HepG2 (cell line): ENCODE measurements around the gene TSGA10. TPM values are rescaled to one million over a fixed set of nuclear protein-coding genes. Genes with fewer than 3 reads are reported as not detected.

Experiments used
- BATF2 ChIP-seq: sonication (generic); formaldehyde crosslinking; IDR thresholded peaks from 2 replicates; pipeline ENCODE4 v1.8.0; 2022; ENCODE audit warnings: mild to moderate bottlenecking, missing genetic modification reagents, moderate library complexity
- CAMTA2 ChIP-seq: sonication (generic); formaldehyde crosslinking; IDR thresholded peaks from 2 replicates; pipeline ENCODE4 v1.4.0; 2020; ENCODE audit warnings: mild to moderate bottlenecking, missing genetic modification reagents, borderline replicate concordance
- FOXA3 ChIP-seq: IDR thresholded peaks from 2 replicates; pipeline ENCODE4 v1.6.1; 2016; ENCODE audit warnings: missing genetic modification reagents, missing compliant biosample characterization
- GMEB2 ChIP-seq: IDR thresholded peaks from 2 replicates; pipeline ENCODE4 v1.6.1; 2016; ENCODE audit warnings: missing biosample characterization, missing genetic modification reagents, low read depth
- MATR3 ChIP-seq: sonication (generic); formaldehyde crosslinking; IDR thresholded peaks from 2 replicates; pipeline ENCODE4 v1.4.0; 2020; ENCODE audit warnings: missing genetic modification reagents
- NAIF1 ChIP-seq: sonication (generic); formaldehyde crosslinking; IDR thresholded peaks from 2 replicates; pipeline ENCODE4 v1.5.0; 2020; ENCODE audit warnings: mild to moderate bottlenecking, missing genetic modification reagents, borderline replicate concordance
- PITX1 ChIP-seq: sonication (generic); formaldehyde crosslinking; IDR thresholded peaks from 2 replicates; pipeline ENCODE4 v1.5.1; 2020; ENCODE audit warnings: mild to moderate bottlenecking, missing genetic modification reagents
- RCOR2 ChIP-seq: IDR thresholded peaks from 2 replicates; pipeline ENCODE4 v1.6.1; 2016; ENCODE audit warnings: missing biosample characterization, missing genetic modification reagents
- TERF1 ChIP-seq: sonication (generic); formaldehyde crosslinking; IDR thresholded peaks from 2 replicates; pipeline ENCODE4 v1.8.0; 2022; ENCODE audit warnings: mild to moderate bottlenecking, missing genetic modification reagents, moderate library complexity
- THAP11 ChIP-seq: IDR thresholded peaks from 2 replicates; pipeline ENCODE4 v1.6.1; 2016; ENCODE audit warnings: missing biosample characterization, missing genetic modification reagents
- ZKSCAN5 ChIP-seq: sonication (generic); formaldehyde crosslinking; IDR thresholded peaks from 2 replicates; pipeline ENCODE4 v1.5.1; 2020; ENCODE audit warnings: mild to moderate bottlenecking, missing genetic modification reagents
- ZNF281 ChIP-seq: sonication (generic); formaldehyde crosslinking; IDR thresholded peaks from 2 replicates; pipeline ENCODE4 v1.4.0; 2020; ENCODE audit warnings: missing genetic modification reagents, borderline replicate concordance
- ZNF329 ChIP-seq: sonication (generic); formaldehyde crosslinking; IDR thresholded peaks from 2 replicates; pipeline ENCODE4 v1.9.0; 2021; ENCODE audit warnings: low read depth, mild to moderate bottlenecking, missing genetic modification reagents
- ZNF331 ChIP-seq: sonication (generic); formaldehyde crosslinking; IDR thresholded peaks from 2 replicates; pipeline ENCODE4 v1.4.0; 2020; ENCODE audit warnings: missing genetic modification reagents
- ZNF569 ChIP-seq: sonication (generic); formaldehyde crosslinking; IDR thresholded peaks from 2 replicates; pipeline ENCODE4 v1.5.0; 2020; ENCODE audit warnings: mild to moderate bottlenecking, missing genetic modification reagents, moderate library complexity, borderline replicate concordance
- ZNF710 ChIP-seq: sonication (generic); formaldehyde crosslinking; IDR thresholded peaks from 2 replicates; pipeline ENCODE4 v1.5.0; 2020; ENCODE audit warnings: mild to moderate bottlenecking, missing genetic modification reagents, borderline replicate concordance
- ZNF747 ChIP-seq: sonication (generic); formaldehyde crosslinking; IDR thresholded peaks from 2 replicates; pipeline ENCODE4 v1.8.1; 2023; ENCODE audit warnings: missing genetic modification reagents, mild to moderate bottlenecking, borderline replicate concordance
- ZNF772 ChIP-seq: sonication (generic); formaldehyde crosslinking; IDR thresholded peaks from 2 replicates; pipeline ENCODE4 v1.5.0; 2020; ENCODE audit warnings: mild to moderate bottlenecking, missing genetic modification reagents
- ZNF816 ChIP-seq: sonication (generic); formaldehyde crosslinking; IDR thresholded peaks from 2 replicates; pipeline ENCODE4 v1.8.0; 2022; ENCODE audit warnings: missing genetic modification reagents, mild to moderate bottlenecking, borderline replicate concordance
- ZSCAN21 ChIP-seq: sonication (generic); formaldehyde crosslinking; IDR thresholded peaks from 2 replicates; pipeline ENCODE4 v1.8.0; 2022; ENCODE audit warnings: mild to moderate bottlenecking, missing genetic modification reagents, moderate library complexity, borderline replicate concordance
- polyA plus RNA-seq, 8 experiments: library from polyadenylated mRNA; depleted of rRNA in 3 of 8; stranded (reverse) in 7 of 8; unstranded in 1 of 8; fragments of >200 nt; fragmentation: Illumina TruSeq in 4 of 8; extraction: Trizol in 4 of 8; gene quantifications; 2 replicates each; pipeline versions ENCODE4 v1.2.1 to v1.2.3, GENCODE V29; 2011 to 2016; ENCODE audit warnings: low read depth in 4 of 8, missing spikeins in 1 of 8, mixed read lengths in 1 of 8; ENCODE audit not compliant: insufficient read depth in 1 of 8
- total RNA-seq, 5 experiments: library from RNA; depleted of rRNA; stranded (reverse); fragments of >200 nt; fragmentation: Illumina TruSeq; extraction: Trizol; gene quantifications; 2 replicates each; pipeline ENCODE4 v1.2.3, GENCODE V29; 2016; ENCODE audit warnings: low read depth in 1 of 5

The TSGA10 gene
- total and polyA plus RNA-seq, 2 of the 13 experiments (the other 11 are each of a cell fraction or from before 2014, with no cell fraction given), result 4.7 to 13.1 TPM

- TF ChIP-seq GMEB2 (CRISPR knock-in tag) (peak; percentile 75), ZNF329 (CRISPR knock-in tag) (0 out of 2 replicates have a peak, but pooled peaks have one; percentile 54), BATF2 (0 out of 2 replicates have a peak, but pooled peaks have one; percentile 52), ZSCAN21 (CRISPR knock-in tag) (peak; percentile 91), TERF1 (CRISPR knock-in tag) (no peak), ZNF772 (peak; percentile 94), CAMTA2 (CRISPR knock-in tag) (peak; percentile 52; the same call in 1 of the 2 replicates), MATR3 (CRISPR knock-in tag) (no peak), NAIF1 (CRISPR knock-in tag) (no peak), ZKSCAN5 (no peak; the same call in 1 of the 2 replicates), RCOR2 (CRISPR knock-in tag) (peak; percentile 31; the same call in 1 of the 2 replicates), ZNF569 (peak; percentile 82; the same call in 1 of the 2 replicates), ZNF331 (peak; percentile 90), THAP11 (peak; percentile 98), PITX1 (peak; percentile 95), ZNF747 (CRISPR knock-in tag) (peak; percentile 88), ZNF710 (peak; percentile 73; the same call in 1 of the 2 replicates), ZNF816 (CRISPR knock-in tag) (peak; percentile 82), ZNF281 (CRISPR knock-in tag) (no peak; the same call in 1 of the 2 replicates), FOXA3 (CRISPR knock-in tag) (peak; percentile 78)
Measured at GRCh38 chr2:99180755-99181623, 26.2 kb upstream of the TSGA10 start, which contains the start of the genes MITD1 and MRPL30 (continued).
